Right lobe of liver (tissue), 4 donors: ENCODE data around the gene ATCAY.

Experiments used
- POLR2A ChIP-seq: fragments of 450-650 bp; IDR thresholded peaks from one replicate; pipeline ENCODE4 v1.6.1; 2017; ENCODE audit warnings: antibody characterized with exemption, mild to moderate bottlenecking
- TF ChIP-seq, protein P1 (sequence below), 4 donors: fragments of 200-600 bp in 3 of 4; fragments of 450-650 bp in 1 of 4; IDR thresholded peaks; one replicate each; pipeline versions ENCODE4 v1.5.1 to v1.8.0; 2016 to 2022; ENCODE audit warnings: antibody characterized with exemption in 4 of 4, mild to moderate bottlenecking in 2 of 4
- donor health status: DM: no; HTN: no; CAD: no.
- donor health status: DM: no; HTN: no; CAD: no.
- donor health status: DM: no; HTN: yes; CAD: no.

DNA sequence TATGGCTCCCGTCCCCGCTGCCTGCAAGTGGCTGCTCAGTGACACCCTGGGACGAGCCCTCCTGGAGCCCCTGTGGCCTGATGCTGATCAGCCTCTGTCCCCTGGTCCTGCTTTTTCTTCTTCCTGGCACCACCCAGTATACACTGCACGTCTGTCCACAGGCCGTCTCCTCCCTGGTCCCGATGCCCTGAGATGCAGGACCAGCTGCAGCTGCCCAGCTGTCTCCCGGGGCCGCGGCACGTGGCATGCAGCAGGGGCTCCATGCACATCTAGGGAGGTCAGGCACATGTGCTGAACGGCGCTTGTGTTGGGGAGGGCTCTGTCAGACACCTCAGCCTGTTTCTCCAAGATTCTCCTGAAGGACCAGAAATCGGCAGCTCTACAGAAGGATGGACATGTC lies 41.8 kb upstream of the ATCAY start:
- TF ChIP-seq, protein P1, sequence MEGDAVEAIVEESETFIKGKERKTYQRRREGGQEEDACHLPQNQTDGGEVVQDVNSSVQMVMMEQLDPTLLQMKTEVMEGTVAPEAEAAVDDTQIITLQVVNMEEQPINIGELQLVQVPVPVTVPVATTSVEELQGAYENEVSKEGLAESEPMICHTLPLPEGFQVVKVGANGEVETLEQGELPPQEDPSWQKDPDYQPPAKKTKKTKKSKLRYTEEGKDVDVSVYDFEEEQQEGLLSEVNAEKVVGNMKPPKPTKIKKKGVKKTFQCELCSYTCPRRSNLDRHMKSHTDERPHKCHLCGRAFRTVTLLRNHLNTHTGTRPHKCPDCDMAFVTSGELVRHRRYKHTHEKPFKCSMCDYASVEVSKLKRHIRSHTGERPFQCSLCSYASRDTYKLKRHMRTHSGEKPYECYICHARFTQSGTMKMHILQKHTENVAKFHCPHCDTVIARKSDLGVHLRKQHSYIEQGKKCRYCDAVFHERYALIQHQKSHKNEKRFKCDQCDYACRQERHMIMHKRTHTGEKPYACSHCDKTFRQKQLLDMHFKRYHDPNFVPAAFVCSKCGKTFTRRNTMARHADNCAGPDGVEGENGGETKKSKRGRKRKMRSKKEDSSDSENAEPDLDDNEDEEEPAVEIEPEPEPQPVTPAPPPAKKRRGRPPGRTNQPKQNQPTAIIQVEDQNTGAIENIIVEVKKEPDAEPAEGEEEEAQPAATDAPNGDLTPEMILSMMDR (IDR thresholded peaks at IDR 0.05) = no peak
- no peak for TF ChIP-seq POLR2A
